Measurements from ENCODE around the gene LPCAT3.

DNA sequence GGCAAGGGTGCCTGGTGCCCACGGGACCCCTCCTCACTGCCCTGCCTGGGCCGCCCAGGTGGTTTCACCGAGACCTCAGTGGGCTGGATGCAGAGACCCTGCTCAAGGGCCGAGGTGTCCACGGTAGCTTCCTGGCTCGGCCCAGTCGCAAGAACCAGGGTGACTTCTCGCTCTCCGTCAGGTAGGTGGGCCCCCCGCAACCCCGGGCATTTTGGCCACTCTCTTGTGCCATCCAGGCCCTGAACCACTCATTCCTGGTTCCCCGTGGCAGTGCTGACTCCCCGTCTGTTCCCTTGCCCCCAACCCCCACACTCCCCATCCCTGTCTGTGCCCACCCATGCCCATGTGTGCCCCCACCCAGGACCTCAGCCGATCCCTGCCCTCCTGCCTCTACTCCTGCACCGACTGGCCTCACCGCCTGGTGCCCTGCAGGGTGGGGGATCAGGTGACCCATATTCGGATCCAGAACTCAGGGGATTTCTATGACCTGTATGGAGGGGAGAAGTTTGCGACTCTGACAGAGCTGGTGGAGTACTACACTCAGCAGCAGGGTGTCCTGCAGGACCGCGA is 66.6 kb downstream of the LPCAT3 start:
- TF ChIP-seq, protein P1, sequence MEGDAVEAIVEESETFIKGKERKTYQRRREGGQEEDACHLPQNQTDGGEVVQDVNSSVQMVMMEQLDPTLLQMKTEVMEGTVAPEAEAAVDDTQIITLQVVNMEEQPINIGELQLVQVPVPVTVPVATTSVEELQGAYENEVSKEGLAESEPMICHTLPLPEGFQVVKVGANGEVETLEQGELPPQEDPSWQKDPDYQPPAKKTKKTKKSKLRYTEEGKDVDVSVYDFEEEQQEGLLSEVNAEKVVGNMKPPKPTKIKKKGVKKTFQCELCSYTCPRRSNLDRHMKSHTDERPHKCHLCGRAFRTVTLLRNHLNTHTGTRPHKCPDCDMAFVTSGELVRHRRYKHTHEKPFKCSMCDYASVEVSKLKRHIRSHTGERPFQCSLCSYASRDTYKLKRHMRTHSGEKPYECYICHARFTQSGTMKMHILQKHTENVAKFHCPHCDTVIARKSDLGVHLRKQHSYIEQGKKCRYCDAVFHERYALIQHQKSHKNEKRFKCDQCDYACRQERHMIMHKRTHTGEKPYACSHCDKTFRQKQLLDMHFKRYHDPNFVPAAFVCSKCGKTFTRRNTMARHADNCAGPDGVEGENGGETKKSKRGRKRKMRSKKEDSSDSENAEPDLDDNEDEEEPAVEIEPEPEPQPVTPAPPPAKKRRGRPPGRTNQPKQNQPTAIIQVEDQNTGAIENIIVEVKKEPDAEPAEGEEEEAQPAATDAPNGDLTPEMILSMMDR (IDR thresholded peaks at IDR 0.05) = no peak
- TF ChIP-seq ZFX (IDR thresholded peaks at IDR 0.05; ENCODE audit: borderline replicate concordance) = no peak
